MCF 10A (cell line): ENCODE data around the gene LPP. TPM values are rescaled to one million over a fixed set of nuclear protein-coding genes. Genes with fewer than 3 reads are reported as not detected.

Source experiments
- BruUV-seq: library from RNA; stranded (reverse); fragments of 400-500 nt; replicated peaks from 2 replicates; lab custom pipeline; 2021; lab: Mats Ljungman, UMichigan
- CTCF ChIA-PET: fragments of 300-600 bp; sonication (Branson Sonifier 250); formaldehyde crosslinking; extraction: SDS; loops from one replicate; lab custom pipeline; 2021; ENCODE audit warnings: antibody characterized with exemption, inconsistent platforms; lab: Yijun Ruan, JAX
- POLR2A ChIA-PET: fragments of 300-600, 350-650 bp; sonication (Branson Sonifier 250); formaldehyde crosslinking; extraction: SDS; loops from one replicate; lab custom pipeline; 2020; ENCODE audit warnings: antibody characterized with exemption, inconsistent platforms; lab: Yijun Ruan, JAX
- DNase-seq: peaks from one replicate; pipeline ENCODE4 v3.0.0-alpha.2; 2018; ENCODE audit not compliant: unreplicated experiment
- H3K27ac Mint-ChIP-seq: one replicate; pipeline ENCODE4 v1.8.0; 2022; ENCODE audit warnings: mild to moderate bottlenecking, low read depth, mixed read lengths; ENCODE audit not compliant: unreplicated experiment
- H3K27me3 Mint-ChIP-seq: one replicate; pipeline ENCODE4 v1.8.0; 2022; ENCODE audit warnings: mixed read lengths; ENCODE audit not compliant: insufficient read depth, unreplicated experiment
- H3K36me3 Mint-ChIP-seq: one replicate; pipeline ENCODE4 v1.8.0; 2022; ENCODE audit warnings: mild to moderate bottlenecking, moderate library complexity, mixed read lengths; ENCODE audit not compliant: insufficient read depth, unreplicated experiment
- H3K4me1 Mint-ChIP-seq: one replicate; pipeline ENCODE4 v1.8.0; 2022; ENCODE audit warnings: mixed read lengths; ENCODE audit not compliant: insufficient read depth, unreplicated experiment
- H3K4me3 Mint-ChIP-seq: one replicate; pipeline ENCODE4 v1.8.0; 2022; ENCODE audit warnings: mild to moderate bottlenecking, moderate library complexity, mixed read lengths; ENCODE audit not compliant: unreplicated experiment
- H3K9me3 Mint-ChIP-seq: one replicate; pipeline ENCODE4 v1.8.0; 2022; ENCODE audit warnings: mixed read lengths; ENCODE audit not compliant: unreplicated experiment
- intact Hi-C: fragments of 100-400 bp; cut with micrococcal nuclease; formaldehyde crosslinking; loops from 2 replicates; pipeline ENCODE4 v1.14.1; 2022
- total RNA-seq: library from RNA; stranded (reverse); gene quantifications from 2 replicates; pipeline ENCODE4 v1.2.3, GENCODE V29; 2022
- TF ChIP-seq, protein P1 (sequence below): fragments of 200-600 bp; IDR thresholded peaks from one replicate; pipeline ENCODE4 v1.8.0; 2022; ENCODE audit warnings: antibody characterized with exemption, mild to moderate bottlenecking; ENCODE audit not compliant: unreplicated experiment

The LPP gene
- total RNA-seq, 1 experiment from 2014 or later: 117 TPM

DNA sequence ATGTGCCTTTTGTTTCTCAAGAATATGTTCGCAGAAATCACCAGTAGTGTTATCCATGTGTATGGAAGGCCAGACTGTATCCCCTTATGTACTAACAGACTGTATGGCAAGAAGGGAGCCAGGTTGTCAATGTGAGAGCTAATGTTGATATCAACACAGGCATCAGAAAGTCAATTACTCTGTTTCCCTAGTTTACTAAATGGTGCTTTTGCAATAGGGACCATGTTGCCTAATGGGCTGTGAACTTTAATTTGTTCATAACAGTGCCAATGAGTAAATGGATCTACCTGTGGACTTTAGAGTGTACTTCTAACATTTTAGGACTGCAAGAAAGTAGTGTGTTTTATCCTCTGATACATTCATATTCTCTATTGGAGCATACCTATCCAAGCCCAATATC, 586.1 kb downstream of the LPP start:
- TF ChIP-seq, protein P1, sequence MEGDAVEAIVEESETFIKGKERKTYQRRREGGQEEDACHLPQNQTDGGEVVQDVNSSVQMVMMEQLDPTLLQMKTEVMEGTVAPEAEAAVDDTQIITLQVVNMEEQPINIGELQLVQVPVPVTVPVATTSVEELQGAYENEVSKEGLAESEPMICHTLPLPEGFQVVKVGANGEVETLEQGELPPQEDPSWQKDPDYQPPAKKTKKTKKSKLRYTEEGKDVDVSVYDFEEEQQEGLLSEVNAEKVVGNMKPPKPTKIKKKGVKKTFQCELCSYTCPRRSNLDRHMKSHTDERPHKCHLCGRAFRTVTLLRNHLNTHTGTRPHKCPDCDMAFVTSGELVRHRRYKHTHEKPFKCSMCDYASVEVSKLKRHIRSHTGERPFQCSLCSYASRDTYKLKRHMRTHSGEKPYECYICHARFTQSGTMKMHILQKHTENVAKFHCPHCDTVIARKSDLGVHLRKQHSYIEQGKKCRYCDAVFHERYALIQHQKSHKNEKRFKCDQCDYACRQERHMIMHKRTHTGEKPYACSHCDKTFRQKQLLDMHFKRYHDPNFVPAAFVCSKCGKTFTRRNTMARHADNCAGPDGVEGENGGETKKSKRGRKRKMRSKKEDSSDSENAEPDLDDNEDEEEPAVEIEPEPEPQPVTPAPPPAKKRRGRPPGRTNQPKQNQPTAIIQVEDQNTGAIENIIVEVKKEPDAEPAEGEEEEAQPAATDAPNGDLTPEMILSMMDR: no peak
- POLR2A ChIA-PET: no interaction called here
- no peak overlapping the region for H3K27ac Mint-ChIP-seq
- CTCF ChIA-PET: no interaction called here
- BruUV-seq: no TSS peak
- peaks cover 6% of the 10 kb centered on the region for H3K36me3 Mint-ChIP-seq
- DNase-seq: no peak
- no peak overlapping the region for H3K4me3 Mint-ChIP-seq
- intact Hi-C loops: no loop called here
- no peaks in the 10 kb centered on the region for H3K27me3 Mint-ChIP-seq
- H3K9me3 Mint-ChIP-seq: no peaks in the 10 kb centered on the region
- H3K4me1 Mint-ChIP-seq: no peaks in the 10 kb centered on the region

DNA sequence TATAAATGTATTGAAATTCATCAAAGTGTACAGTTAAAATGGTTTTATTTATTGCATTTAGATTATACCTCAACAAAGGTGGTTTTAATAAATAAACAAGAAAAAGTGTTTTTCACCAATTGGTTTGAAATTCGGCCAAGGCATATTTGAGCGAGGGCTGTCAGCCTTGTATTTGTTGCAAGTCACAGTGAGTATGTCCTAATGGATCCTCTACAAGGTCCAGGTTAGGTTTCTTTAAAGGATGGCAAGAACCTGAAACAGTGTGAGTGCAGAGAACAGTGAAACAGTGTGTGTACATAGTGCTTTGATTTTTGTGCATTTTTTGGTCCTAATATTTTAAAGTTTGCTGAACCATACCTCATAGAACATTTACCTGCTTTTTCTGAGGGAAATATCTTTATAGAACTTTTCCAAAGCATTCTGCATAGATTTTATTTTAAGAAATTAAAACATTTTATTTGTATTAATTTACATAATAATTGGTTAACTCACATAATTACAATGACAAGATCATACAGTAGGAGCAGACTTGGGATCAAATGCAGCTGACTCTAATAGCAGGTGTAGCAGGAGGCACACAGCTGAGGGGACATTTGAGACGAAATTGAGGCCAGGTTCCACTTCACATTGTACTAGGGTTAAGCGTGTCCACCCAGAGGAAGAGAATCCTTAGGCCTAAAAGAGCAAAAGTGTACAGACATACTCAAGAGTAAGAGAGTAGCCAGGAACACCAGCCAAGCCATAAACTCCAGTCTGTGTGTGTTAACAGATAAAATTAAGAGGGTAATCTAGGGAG, 589.0 kb downstream of the LPP start:
- intact Hi-C loops: no loop called here
- POLR2A ChIA-PET: no interaction called here
- TF ChIP-seq, protein P1: no peak
- no peak overlapping the region for H3K27ac Mint-ChIP-seq
- no peak for DNase-seq
- no peaks in the 10 kb centered on the region for H3K36me3 Mint-ChIP-seq
- H3K27me3 Mint-ChIP-seq: no peaks in the 10 kb centered on the region
- no TSS peak for BruUV-seq
- no peak overlapping the region for H3K4me3 Mint-ChIP-seq
- CTCF ChIA-PET: no interaction called here
- H3K9me3 Mint-ChIP-seq: no peaks in the 10 kb centered on the region
- H3K4me1 Mint-ChIP-seq: no peaks in the 10 kb centered on the region

DNA sequence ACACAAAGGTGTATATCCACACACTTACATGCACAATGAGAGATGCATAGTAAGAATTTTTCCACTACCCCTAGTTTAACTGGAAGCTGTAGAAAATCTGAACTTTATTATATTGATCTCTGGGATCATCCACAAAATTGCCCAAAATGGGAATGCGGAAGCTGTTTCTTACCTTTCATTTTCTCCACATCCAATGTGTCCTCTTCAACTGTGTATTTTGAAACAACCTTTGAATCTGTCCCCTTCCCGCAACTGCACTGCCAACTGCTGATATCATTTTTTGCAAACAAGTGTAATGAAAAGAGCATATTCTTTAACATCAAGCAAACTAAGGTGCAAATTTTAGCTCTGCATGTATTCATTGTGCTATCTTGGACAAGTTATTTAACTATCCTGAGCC, 590.2 kb downstream of the LPP start:
- no peaks in the 10 kb centered on the region for H3K4me1 Mint-ChIP-seq
- H3K27ac Mint-ChIP-seq: no peak overlapping the region
- TF ChIP-seq, protein P1: no peak
- ChIA-PET CTCF (interaction anchor here (0.7 to 1.3 kb wide), 3 partner anchors 16 to 56 kb away, joined by 3 to 4 read pairs (median 3); no protein-coding TSS in a partner anchor), POLR2A (no interaction called here)
- no TSS peak for BruUV-seq
- H3K9me3 Mint-ChIP-seq: no peaks in the 10 kb centered on the region
- no peak overlapping the region for H3K4me3 Mint-ChIP-seq
- no peak for DNase-seq
- no peaks in the 10 kb centered on the region for H3K36me3 Mint-ChIP-seq
- intact Hi-C loops: no loop called here
- H3K27me3 Mint-ChIP-seq: no peaks in the 10 kb centered on the region

DNA sequence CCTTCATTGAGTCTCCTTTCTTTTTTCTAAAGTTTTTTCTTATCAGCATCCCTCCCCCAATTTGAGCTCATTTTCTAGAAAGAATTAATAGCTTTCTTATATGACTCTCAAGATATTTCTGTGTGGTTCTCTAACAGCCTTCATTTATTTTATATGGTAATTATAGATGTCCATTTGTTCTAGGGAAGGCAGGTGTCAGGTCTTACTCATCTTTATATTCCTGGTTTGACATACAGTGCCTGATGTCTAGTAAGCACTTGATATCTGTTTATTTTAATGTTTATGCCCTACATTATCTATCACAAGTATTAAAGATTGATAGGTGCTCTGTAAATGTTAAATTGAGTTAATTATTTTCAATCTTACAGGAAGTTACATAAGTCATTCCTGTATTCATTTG, 591.1 kb downstream of the LPP start:
- POLR2A ChIA-PET: interaction anchor here (0.7 to 1.9 kb wide), 2 partner anchors 73 to 999 kb away, joined by 3 to 6 read pairs; no protein-coding TSS in a partner anchor
- no peak overlapping the region for H3K27ac Mint-ChIP-seq
- H3K27me3 Mint-ChIP-seq: no peaks in the 10 kb centered on the region
- no peak for DNase-seq
- BruUV-seq: no TSS peak
- H3K4me1 Mint-ChIP-seq: no peaks in the 10 kb centered on the region
- TF ChIP-seq, protein P1: no peak
- intact Hi-C loops: loop anchor here (5.0 kb wide), 1 partner anchor 998 kb away; the partner anchor contains the start of gene BCL6
- H3K36me3 Mint-ChIP-seq: no peaks in the 10 kb centered on the region
- CTCF ChIA-PET: interaction anchor here (0.5 to 1.3 kb wide), 2 partner anchors 17 to 39 kb away, joined by 3 read pairs; no protein-coding TSS in a partner anchor
- no peaks in the 10 kb centered on the region for H3K9me3 Mint-ChIP-seq
- H3K4me3 Mint-ChIP-seq: no peak overlapping the region
